Mammary epithelial cell (primary cell): ENCODE results near the gene SCNM1.

ENCODE experiments used
- EZH2 ChIP-seq: IDR thresholded peaks from 2 replicates; pipeline ENCODE4 v1.6.1; 2012; ENCODE audit warnings: low read length, inconsistent platforms, borderline replicate concordance
- TF ChIP-seq, protein P1 (sequence below), 2 donors: IDR thresholded peaks in 1 of 2; conservative IDR thresholded peaks in 1 of 2; 2 replicates each; pipeline ENCODE4 v1.5.1; 2011 to 2012; ENCODE audit warnings: inconsistent platforms in 2 of 2, low read length in 2 of 2, mild to moderate bottlenecking in 2 of 2, control low read depth in 1 of 2, low read depth in 1 of 2; ENCODE audit not compliant: insufficient read depth in 1 of 2; ENCODE audit errors: extremely low read depth in 1 of 2

DNA sequence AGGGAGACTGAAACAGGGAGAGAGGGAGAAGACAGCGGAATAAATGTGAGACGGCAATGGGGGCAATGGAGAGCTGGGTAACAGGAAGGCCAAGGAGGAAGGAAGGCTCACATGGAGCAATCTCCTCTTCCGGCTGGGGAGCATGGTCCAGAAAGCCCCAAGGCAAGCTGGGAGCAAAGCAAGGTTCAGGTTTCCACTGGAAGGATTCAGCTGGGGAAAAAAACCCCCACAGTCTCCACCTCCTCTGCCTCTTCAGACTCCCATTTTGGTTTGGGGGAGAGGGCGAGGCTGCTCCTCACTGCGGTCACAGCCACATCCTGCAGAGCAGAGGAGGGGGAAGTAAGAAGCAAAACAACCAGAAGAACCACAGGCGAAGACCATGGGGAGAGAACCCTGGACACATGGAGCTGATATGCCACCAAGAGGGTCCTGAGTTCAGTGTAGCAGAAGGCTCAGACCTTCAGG is 8.8 kb upstream of the SCNM1 start:
- TF ChIP-seq, protein P1, sequence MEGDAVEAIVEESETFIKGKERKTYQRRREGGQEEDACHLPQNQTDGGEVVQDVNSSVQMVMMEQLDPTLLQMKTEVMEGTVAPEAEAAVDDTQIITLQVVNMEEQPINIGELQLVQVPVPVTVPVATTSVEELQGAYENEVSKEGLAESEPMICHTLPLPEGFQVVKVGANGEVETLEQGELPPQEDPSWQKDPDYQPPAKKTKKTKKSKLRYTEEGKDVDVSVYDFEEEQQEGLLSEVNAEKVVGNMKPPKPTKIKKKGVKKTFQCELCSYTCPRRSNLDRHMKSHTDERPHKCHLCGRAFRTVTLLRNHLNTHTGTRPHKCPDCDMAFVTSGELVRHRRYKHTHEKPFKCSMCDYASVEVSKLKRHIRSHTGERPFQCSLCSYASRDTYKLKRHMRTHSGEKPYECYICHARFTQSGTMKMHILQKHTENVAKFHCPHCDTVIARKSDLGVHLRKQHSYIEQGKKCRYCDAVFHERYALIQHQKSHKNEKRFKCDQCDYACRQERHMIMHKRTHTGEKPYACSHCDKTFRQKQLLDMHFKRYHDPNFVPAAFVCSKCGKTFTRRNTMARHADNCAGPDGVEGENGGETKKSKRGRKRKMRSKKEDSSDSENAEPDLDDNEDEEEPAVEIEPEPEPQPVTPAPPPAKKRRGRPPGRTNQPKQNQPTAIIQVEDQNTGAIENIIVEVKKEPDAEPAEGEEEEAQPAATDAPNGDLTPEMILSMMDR (conservative IDR thresholded peaks at IDR 0.05 in 1 of 2, IDR thresholded peaks at IDR 0.05 in 1 of 2; ENCODE audit: extremely low read depth in 1 of 2, insufficient read depth in 1 of 2, low read depth in 1 of 2, low read length in 2 of 2): no peak
- TF ChIP-seq EZH2: no peak
